Measurements from ENCODE around the gene DLG1.

DNA sequence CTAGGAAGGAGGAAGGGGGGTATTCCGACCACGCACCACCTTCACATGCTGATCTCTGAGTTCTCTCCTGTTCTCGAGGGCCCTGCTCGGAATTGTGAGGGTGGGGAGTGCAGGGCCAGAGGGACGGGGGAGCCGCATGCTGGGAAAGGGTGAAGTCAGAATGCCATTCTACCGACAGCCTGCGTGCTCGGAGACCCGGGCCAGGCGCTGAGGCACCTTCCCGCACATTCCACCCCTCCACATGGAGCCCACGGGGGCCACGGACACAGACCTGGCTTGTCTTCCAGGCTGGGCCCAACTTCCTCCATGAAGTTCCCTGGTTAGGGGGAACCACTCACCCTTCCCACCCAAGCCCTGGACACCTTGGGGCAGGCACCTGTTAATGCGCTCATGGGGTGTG lies 301.1 kb downstream of the DLG1 start:
- TF ChIP-seq, protein P1, sequence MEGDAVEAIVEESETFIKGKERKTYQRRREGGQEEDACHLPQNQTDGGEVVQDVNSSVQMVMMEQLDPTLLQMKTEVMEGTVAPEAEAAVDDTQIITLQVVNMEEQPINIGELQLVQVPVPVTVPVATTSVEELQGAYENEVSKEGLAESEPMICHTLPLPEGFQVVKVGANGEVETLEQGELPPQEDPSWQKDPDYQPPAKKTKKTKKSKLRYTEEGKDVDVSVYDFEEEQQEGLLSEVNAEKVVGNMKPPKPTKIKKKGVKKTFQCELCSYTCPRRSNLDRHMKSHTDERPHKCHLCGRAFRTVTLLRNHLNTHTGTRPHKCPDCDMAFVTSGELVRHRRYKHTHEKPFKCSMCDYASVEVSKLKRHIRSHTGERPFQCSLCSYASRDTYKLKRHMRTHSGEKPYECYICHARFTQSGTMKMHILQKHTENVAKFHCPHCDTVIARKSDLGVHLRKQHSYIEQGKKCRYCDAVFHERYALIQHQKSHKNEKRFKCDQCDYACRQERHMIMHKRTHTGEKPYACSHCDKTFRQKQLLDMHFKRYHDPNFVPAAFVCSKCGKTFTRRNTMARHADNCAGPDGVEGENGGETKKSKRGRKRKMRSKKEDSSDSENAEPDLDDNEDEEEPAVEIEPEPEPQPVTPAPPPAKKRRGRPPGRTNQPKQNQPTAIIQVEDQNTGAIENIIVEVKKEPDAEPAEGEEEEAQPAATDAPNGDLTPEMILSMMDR (IDR thresholded peaks at IDR 0.05), result no peak
- TF ChIP-seq POLR2AphosphoS5 (IDR thresholded peaks at IDR 0.05; ENCODE audit: insufficient read depth in 1 of 2, low read depth in 1 of 2) (no peak), POLR2A (IDR thresholded peaks at IDR 0.05) (no peak)
